ENCODE data around the gene HIPK2.

The HIPK2 gene

GRCh38 chr7:139749545-139749944 is 28.3 kb downstream of the HIPK2 start (continued):
- no peak for TF ChIP-seq TOX (CRISPR knock-in tag; IDR thresholded peaks at IDR 0.05; ENCODE audit: borderline replicate concordance)
- TF ChIP-seq ZFP30 (CRISPR knock-in tag; IDR thresholded peaks at IDR 0.05): no peak
- TF ChIP-seq POU6F1 (CRISPR knock-in tag; IDR thresholded peaks at IDR 0.05; ENCODE audit: borderline replicate concordance, low read depth): no peak
- TF ChIP-seq CSRNP3 (CRISPR knock-in tag; IDR thresholded peaks at IDR 0.05): no peak

- ATAC-seq: no peak
- TF ChIP-seq ZC3H10 (CRISPR knock-in tag; IDR thresholded peaks at IDR 0.05) (no peak), ZNF70 (CRISPR knock-in tag; IDR thresholded peaks at IDR 0.05) (no peak), ZFP3 (CRISPR knock-in tag; IDR thresholded peaks at IDR 0.05) (no peak), PPARA (CRISPR knock-in tag; IDR thresholded peaks at IDR 0.05; ENCODE audit: borderline replicate concordance) (no peak), ESRRG (CRISPR knock-in tag; IDR thresholded peaks at IDR 0.05) (no peak), CREB5 (CRISPR knock-in tag; IDR thresholded peaks at IDR 0.05; ENCODE audit: low read depth) (no peak), CSRNP3 (CRISPR knock-in tag; IDR thresholded peaks at IDR 0.05) (no peak), ARNTL (CRISPR knock-in tag; IDR thresholded peaks at IDR 0.05; ENCODE audit: borderline replicate concordance, low read depth) (no peak), CSDC2 (CRISPR knock-in tag; IDR thresholded peaks at IDR 0.05) (no peak), TCF4 (CRISPR knock-in tag; IDR thresholded peaks at IDR 0.05; ENCODE audit: borderline replicate concordance) (no peak), TOX (CRISPR knock-in tag; IDR thresholded peaks at IDR 0.05; ENCODE audit: borderline replicate concordance) (no peak)
Observed at GRCh38 chr7:139748941-139749340, 28.9 kb downstream of the HIPK2 start.

- no peak for TF ChIP-seq ZNF70 (CRISPR knock-in tag; IDR thresholded peaks at IDR 0.05)
- no peak for TF ChIP-seq ZNF8 (CRISPR knock-in tag; IDR thresholded peaks at IDR 0.05)
- no peak for TF ChIP-seq CSRNP3 (CRISPR knock-in tag; IDR thresholded peaks at IDR 0.05)
- TF ChIP-seq ZFP30 (CRISPR knock-in tag; IDR thresholded peaks at IDR 0.05): no peak
- TF ChIP-seq TOX (CRISPR knock-in tag; IDR thresholded peaks at IDR 0.05; ENCODE audit: borderline replicate concordance): no peak
- no peak for TF ChIP-seq SNAI2 (CRISPR knock-in tag; IDR thresholded peaks at IDR 0.05)
- no peak for TF ChIP-seq ESRRG (CRISPR knock-in tag; IDR thresholded peaks at IDR 0.05)
- TF ChIP-seq ZNF565 (CRISPR knock-in tag; conservative IDR thresholded peaks at IDR 0.05; ENCODE audit: low read depth): no peak
- TF ChIP-seq ISL1 (CRISPR knock-in tag; IDR thresholded peaks at IDR 0.05): no peak
- TF ChIP-seq ZC3H10 (CRISPR knock-in tag; IDR thresholded peaks at IDR 0.05): no peak
- no peak for ATAC-seq
Observed at GRCh38 chr7:139748373-139748765, 29.4 kb downstream of the HIPK2 start.

GRCh38 chr7:139747662-139748372 is 30.0 kb downstream of the HIPK2 start:
- TF ChIP-seq ZFP30 (CRISPR knock-in tag; IDR thresholded peaks at IDR 0.05) (no peak), ISL1 (CRISPR knock-in tag; IDR thresholded peaks at IDR 0.05) (no peak), SNAI2 (CRISPR knock-in tag; IDR thresholded peaks at IDR 0.05) (no peak), TCF4 (CRISPR knock-in tag; IDR thresholded peaks at IDR 0.05; ENCODE audit: borderline replicate concordance) (no peak), ZNF8 (CRISPR knock-in tag; IDR thresholded peaks at IDR 0.05) (no peak), ZC3H10 (CRISPR knock-in tag; IDR thresholded peaks at IDR 0.05) (no peak), ARNTL (CRISPR knock-in tag; IDR thresholded peaks at IDR 0.05; ENCODE audit: borderline replicate concordance, low read depth) (no peak), GLIS3 (CRISPR knock-in tag; IDR thresholded peaks at IDR 0.05) (no peak), BACH2 (CRISPR knock-in tag; IDR thresholded peaks at IDR 0.05; ENCODE audit: borderline replicate concordance) (no peak), PATZ1 (CRISPR knock-in tag; IDR thresholded peaks at IDR 0.05; ENCODE audit: borderline replicate concordance) (no peak), ZFP3 (CRISPR knock-in tag; IDR thresholded peaks at IDR 0.05) (no peak), PPARA (CRISPR knock-in tag; IDR thresholded peaks at IDR 0.05; ENCODE audit: borderline replicate concordance) (no peak)
- ATAC-seq: no peak
